PC-9 (cell line): ENCODE results near the gene FBLN2. TPM values are rescaled to one million over a fixed set of nuclear protein-coding genes. Genes with fewer than 3 reads are reported as not detected.

ENCODE experiments used
- BruUV-seq: library from RNA; stranded (reverse); fragments of 400-500 nt; replicated peaks from 2 replicates; lab custom pipeline; 2021; lab: Mats Ljungman, UMichigan
- CTCF ChIA-PET: fragments of 300-600 bp; sonication (Branson Sonifier 250); formaldehyde crosslinking; loops from one replicate; lab custom pipeline; 2022; ENCODE audit warnings: antibody characterized with exemption; lab: Charles Lee
- POLR2A ChIA-PET: fragments of 300-600 bp; sonication (Branson Sonifier 250); formaldehyde crosslinking; loops from one replicate; lab custom pipeline; 2022; ENCODE audit warnings: antibody characterized with exemption; ENCODE audit not compliant: unreplicated experiment; lab: Charles Lee
- DNase-seq, 2 experiments: peaks; one replicate each; pipeline versions ENCODE4 v3.0.0 to v3.0.0-alpha.2; 2015 to 2022; ENCODE audit warnings: mixed read lengths in 1 of 2
- H2AFZ ChIP-seq: fragments of 200-600 bp; sonication (generic); 2 replicates; pipeline ENCODE4 v1.8.1; 2017; ENCODE audit warnings: antibody characterized with exemption
- H3F3A ChIP-seq: fragments of 200-600 bp; sonication (generic); 2 replicates; pipeline ENCODE4 v1.8.1; 2017; ENCODE audit warnings: antibody characterized with exemption, mild to moderate bottlenecking, low read depth; ENCODE audit not compliant: insufficient read depth
- H3K27ac ChIP-seq: fragments of 200-600 bp; sonication (generic); 2 replicates; pipeline ENCODE4 v1.6.1; 2016; ENCODE audit warnings: mixed run types
- H3K27me3 ChIP-seq: fragments of 200-600 bp; sonication (generic); 2 replicates; pipeline ENCODE4 v1.6.1; 2016; ENCODE audit warnings: low read depth, mixed run types; ENCODE audit not compliant: insufficient read depth
- H3K36me3 ChIP-seq: fragments of 200-600 bp; sonication (generic); 2 replicates; pipeline ENCODE4 v1.6.1; 2016; ENCODE audit warnings: low read depth, mixed run types
- H3K4me1 ChIP-seq: fragments of 200-600 bp; sonication (generic); replicated peaks from 2 replicates; pipeline ENCODE4 v1.6.1; 2016; ENCODE audit warnings: mixed run types; ENCODE audit not compliant: insufficient read depth
- H3K4me2 ChIP-seq: fragments of 200-600 bp; sonication (generic); 2 replicates; pipeline ENCODE4 v1.6.1; 2017; ENCODE audit warnings: mixed run types
- H3K4me3 ChIP-seq: fragments of 200-600 bp; sonication (generic); 2 replicates; pipeline ENCODE4 v1.6.1; 2016; ENCODE audit warnings: mixed run types
- H3K79me2 ChIP-seq: fragments of 200-600 bp; sonication (generic); 2 replicates; pipeline ENCODE4 v1.6.1; 2017; ENCODE audit warnings: low read depth, mixed run types
- H3K9me2 ChIP-seq: fragments of 200-600 bp; sonication (generic); 2 replicates; pipeline ENCODE4 v1.8.1; 2017; ENCODE audit warnings: mild to moderate bottlenecking; ENCODE audit not compliant: insufficient read depth
- H3K9me3 ChIP-seq: fragments of 200-600 bp; sonication (generic); 2 replicates; pipeline ENCODE4 v1.8.1; 2016; ENCODE audit warnings: low read depth; ENCODE audit not compliant: insufficient read depth
- H4K20me1 ChIP-seq: fragments of 200-600 bp; sonication (generic); 2 replicates; pipeline ENCODE4 v1.8.1; 2017; ENCODE audit not compliant: insufficient read depth
- CTCF ChIP-seq: fragments of 200-600 bp; sonication (generic); conservative IDR thresholded peaks from 2 replicates; pipeline ENCODE4 v1.6.1; 2017; ENCODE audit warnings: mixed run types, antibody characterized with exemption, mild to moderate bottlenecking, moderate library complexity
- EZH2 ChIP-seq: fragments of 200-600 bp; sonication (generic); IDR thresholded peaks from 2 replicates; pipeline ENCODE4 v1.8.0; 2017; ENCODE audit warnings: antibody characterized with exemption, low read depth
- intact Hi-C: fragments of 100-400 bp; cut with micrococcal nuclease; formaldehyde crosslinking; loops from one replicate; pipeline ENCODE4 v1.10.0; 2022; ENCODE audit not compliant: unreplicated experiment
- total RNA-seq: library from RNA; stranded (reverse); gene quantifications from 2 replicates; pipeline ENCODE4 v1.2.3, GENCODE V29; 2021

The FBLN2 gene
- total RNA-seq, 1 experiment from 2014 or later: 0.57 TPM

DNA sequence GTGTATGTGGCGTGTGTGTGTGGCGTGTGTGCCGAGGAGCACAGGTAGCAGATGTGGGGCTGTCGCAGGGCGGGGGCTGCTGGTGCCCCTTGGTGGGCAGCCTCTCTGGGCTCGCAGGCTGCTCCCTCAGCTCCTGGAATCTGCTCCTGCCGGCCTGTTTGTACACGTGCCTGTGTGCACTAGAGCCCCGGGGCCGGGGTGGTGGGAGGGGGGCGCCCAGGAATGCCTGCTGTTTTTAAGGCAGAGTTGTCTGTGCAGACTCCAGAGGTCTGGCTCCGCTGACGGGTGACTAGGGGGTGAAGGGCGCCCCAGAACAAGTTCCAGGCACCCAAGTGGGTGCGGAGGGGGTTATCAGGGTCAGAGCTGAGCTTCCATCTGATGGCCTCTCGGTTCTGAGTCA lies 112.2 kb downstream of the FBLN2 start:
- no peaks in the 10 kb centered on the region for H3K9me3 ChIP-seq
- no peak overlapping the region for H2AFZ ChIP-seq
- H3K79me2 ChIP-seq: no peaks in the 10 kb centered on the region
- no TSS peak for BruUV-seq
- ChIA-PET CTCF (interaction anchor here (0.6 kb wide), 1 partner anchor 206 kb away, joined by 5 read pairs; no protein-coding TSS in a partner anchor), POLR2A (no interaction called here)
- peaks cover 13% of the 10 kb centered on the region for H3F3A ChIP-seq
- H3K27me3 ChIP-seq: no peaks in the 10 kb centered on the region
- no peak overlapping the region for H3K4me3 ChIP-seq
- H3K9me2 ChIP-seq: no peaks in the 10 kb centered on the region
- no peaks in the 10 kb centered on the region for H4K20me1 ChIP-seq
- H3K27ac ChIP-seq: no peak overlapping the region
- no peak overlapping the region for H3K4me2 ChIP-seq
- intact Hi-C loops: loop anchor here (10.0 kb wide), 1 partner anchor 104 kb away; no protein-coding TSS in a partner anchor
- peaks cover 14% of the 10 kb centered on the region for H3K4me1 ChIP-seq
- DNase-seq: no peak
- no peaks in the 10 kb centered on the region for H3K36me3 ChIP-seq
- TF ChIP-seq EZH2: no peak
- no peak for TF ChIP-seq CTCF

GRCh38 chr3:13662238-13662847 lies 113.4 kb downstream of the FBLN2 start:
- no peak for DNase-seq
- no peaks in the 10 kb centered on the region for H3K79me2 ChIP-seq
- no peak overlapping the region for H2AFZ ChIP-seq
- ChIA-PET CTCF (no interaction called here), POLR2A (interaction anchor here (0.6 kb wide), 1 partner anchor 132 kb away, joined by 3 read pairs; no protein-coding TSS in a partner anchor)
- H4K20me1 ChIP-seq: no peaks in the 10 kb centered on the region
- H3K9me3 ChIP-seq: no peaks in the 10 kb centered on the region
- no peak for TF ChIP-seq CTCF
- no peak for TF ChIP-seq EZH2
- intact Hi-C loops: loop anchor here (10.0 kb wide), 1 partner anchor 102 kb away; no protein-coding TSS in a partner anchor
- no peak overlapping the region for H3K4me3 ChIP-seq
- no peaks in the 10 kb centered on the region for H3K36me3 ChIP-seq
- no peaks in the 10 kb centered on the region for H3K27me3 ChIP-seq
- H3F3A ChIP-seq: peaks cover 14% of the 10 kb centered on the region
- BruUV-seq: no TSS peak
- peaks cover 12% of the 10 kb centered on the region for H3K4me1 ChIP-seq
- no peak overlapping the region for H3K27ac ChIP-seq
- no peaks in the 10 kb centered on the region for H3K9me2 ChIP-seq
- H3K4me2 ChIP-seq: no peak overlapping the region

GRCh38 chr3:13663781-13664535 lies 115.0 kb downstream of the FBLN2 start:
- no peak for TF ChIP-seq EZH2
- TF ChIP-seq CTCF: no peak
- CTCF ChIA-PET: no interaction called here
- DNase-seq: no peak
- Histone ChIP-seq H2AFZ (no peak overlapping the region), H3K4me1 (peaks cover 8% of the 10 kb centered on the region), H3K27me3 (no peaks in the 10 kb centered on the region), H3K4me2 (no peak overlapping the region), H3K4me3 (no peak overlapping the region), H3K27ac (no peak overlapping the region), H4K20me1 (no peaks in the 10 kb centered on the region), H3F3A (peaks cover 13% of the 10 kb centered on the region; the same call in 1 of the 2 replicates), H3K9me3 (no peaks in the 10 kb centered on the region), H3K9me2 (no peaks in the 10 kb centered on the region), H3K36me3 (no peaks in the 10 kb centered on the region), H3K79me2 (no peaks in the 10 kb centered on the region)
- intact Hi-C loops: loop anchor here (10.0 kb wide), 1 partner anchor 101 kb away; no protein-coding TSS in a partner anchor
- no TSS peak for BruUV-seq
- POLR2A ChIA-PET: no interaction called here
